Endodermal cell (in vitro differentiated cells): ENCODE measurements around the gene GALNT1. TPM values are rescaled to one million over a fixed set of nuclear protein-coding genes. Genes with fewer than 3 reads are reported as not detected.

Experiments
- DNase-seq: peaks from one replicate; pipeline ENCODE4 v3.0.0-alpha.2; 2017
- H3K27ac ChIP-seq: 2 replicates; pipeline ENCODE4 v1.5.1; 2013; ENCODE audit warnings: mild to moderate bottlenecking, low read depth, low read length, moderate library complexity
- H3K27me3 ChIP-seq: 2 replicates; pipeline ENCODE4 v1.6.1; 2013; ENCODE audit warnings: mild to moderate bottlenecking, low read length, moderate library complexity; ENCODE audit not compliant: insufficient read depth, control insufficient read depth, poor library complexity, severe bottlenecking
- H3K36me3 ChIP-seq: 2 replicates; pipeline ENCODE4 v1.7.0; 2013; ENCODE audit warnings: mild to moderate bottlenecking, low read length, moderate library complexity; ENCODE audit not compliant: control insufficient read depth, insufficient read depth
- H3K4me1 ChIP-seq: one replicate; pipeline ENCODE4 v1.7.0; 2013; ENCODE audit warnings: low read length; ENCODE audit not compliant: control insufficient read depth, insufficient read depth
- H3K4me3 ChIP-seq: 2 replicates; pipeline ENCODE4 v1.5.1; 2013; ENCODE audit warnings: mild to moderate bottlenecking, low read length, moderate library complexity
- H3K9ac ChIP-seq: 2 replicates; pipeline ENCODE4 v1.6.1; 2013; ENCODE audit warnings: mild to moderate bottlenecking, low read length, moderate library complexity; ENCODE audit not compliant: poor library complexity, severe bottlenecking; ENCODE audit errors: extremely low read depth
- H3K9me3 ChIP-seq: 2 replicates; pipeline ENCODE4 v1.6.1; 2013; ENCODE audit warnings: mild to moderate bottlenecking, low read length, moderate library complexity; ENCODE audit not compliant: control insufficient read depth
- H3K27ac Mint-ChIP-seq: 2 replicates; pipeline ENCODE4 v1.8.0; 2020; ENCODE audit warnings: mixed read lengths
- H3K27me3 Mint-ChIP-seq: 2 replicates; pipeline ENCODE4 v1.8.0; 2021; ENCODE audit warnings: mild to moderate bottlenecking, mixed read lengths; ENCODE audit not compliant: insufficient read depth
- H3K36me3 Mint-ChIP-seq: 2 replicates; pipeline ENCODE4 v1.8.0; 2020; ENCODE audit warnings: low read depth, mixed read lengths
- H3K4me1 Mint-ChIP-seq: 2 replicates; pipeline ENCODE4 v1.8.0; 2020; ENCODE audit warnings: mixed read lengths
- H3K4me3 Mint-ChIP-seq: 2 replicates; pipeline ENCODE4 v1.8.0; 2020; ENCODE audit warnings: mild to moderate bottlenecking, moderate library complexity, mixed read lengths
- H3K9me3 Mint-ChIP-seq: 2 replicates; pipeline ENCODE4 v1.8.0; 2020; ENCODE audit warnings: mild to moderate bottlenecking, mixed read lengths
- CTCF ChIP-seq: fragments of 200-600 bp; sonication (generic); conservative IDR thresholded peaks from 2 replicates; pipeline ENCODE4 v1.5.0; 2021; ENCODE audit warnings: antibody characterized with exemption, mild to moderate bottlenecking
- WGBS, 2 experiments: methylation state at CpG; one replicate each; pipeline versions ENCODE4 v1.1.5 to v1.1.7; 2013; ENCODE audit warnings: missing lambda C conversion rate in 2 of 2, mixed read lengths in 1 of 2; ENCODE audit not compliant: insufficient coverage in 1 of 2, insufficient read length in 1 of 2; 5-methylcytosine and 5-hydroxymethylcytosine counted together
- total RNA-seq, 2 donors: library from RNA; stranded (reverse); fragmentation: NEBNext Ultra II Directional in 1 of 2; extraction: Animal tissue kit (Norgen Biotek cat#: 25700) in 1 of 2; gene quantifications; 2 replicates in 1 of 2; 3 replicates in 1 of 2; pipeline ENCODE4 v1.2.1, GENCODE V29; 2021

The GALNT1 gene
- total RNA-seq, 2 donors from 2014 or later: 82.5 to 102 TPM

GRCh38 chr18:35658112-35658511 is 76.6 kb downstream of the GALNT1 start:
- Histone ChIP-seq H3K9ac (no peak overlapping the region), H3K36me3 (no peaks in the 10 kb centered on the region), H3K9me3 (no peaks in the 10 kb centered on the region), H3K27ac (no peak overlapping the region), H3K27me3 (no peaks in the 10 kb centered on the region), H3K4me1 (no peaks in the 10 kb centered on the region), H3K4me3 (no peak overlapping the region)
- Mint-ChIP-seq H3K27me3 (no peaks in the 10 kb centered on the region), H3K4me1 (peaks cover 15% of the 10 kb centered on the region), H3K9me3 (no peaks in the 10 kb centered on the region), H3K36me3 (peaks cover 3% of the 10 kb centered on the region), H3K27ac (no peak overlapping the region), H3K4me3 (no peak overlapping the region)
- DNase-seq: no peak
- TF ChIP-seq CTCF: no peak
- 94 to 95% methylated on average over 2 to 4 of the region's 4 CpGs for WGBS, 2 experiments

GRCh38 chr18:35661483-35662146 is 80.1 kb downstream of the GALNT1 start:
- Histone ChIP-seq H3K9ac (no peak overlapping the region), H3K36me3 (peaks cover 34% of the 10 kb centered on the region), H3K9me3 (peaks cover 3% of the 10 kb centered on the region), H3K27ac (no peak overlapping the region), H3K4me1 (no peaks in the 10 kb centered on the region), H3K4me3 (no peak overlapping the region), H3K27me3 (no peaks in the 10 kb centered on the region)
- H3K4me1 Mint-ChIP-seq: peaks cover 9% of the 10 kb centered on the region
- H3K36me3 Mint-ChIP-seq: peaks cover 32% of the 10 kb centered on the region
- no peak overlapping the region for H3K4me3 Mint-ChIP-seq
- peak; percentile 55 for TF ChIP-seq CTCF
- no peak for DNase-seq
- 82 to 83% methylated on average over 1 to 4 of the region's 5 CpGs for WGBS, 2 experiments
- no peak overlapping the region for H3K27ac Mint-ChIP-seq
- no peaks in the 10 kb centered on the region for H3K27me3 Mint-ChIP-seq
- H3K9me3 Mint-ChIP-seq: no peaks in the 10 kb centered on the region

- 81% methylated on average over 3 of the region's 3 CpGs; no CpG with 5 or more reads in 1 of the 2 experiments for WGBS, 2 experiments
- H3K4me3 ChIP-seq: no peak overlapping the region
- H3K4me1 ChIP-seq: no peaks in the 10 kb centered on the region
- H3K27me3 Mint-ChIP-seq: no peaks in the 10 kb centered on the region
- no peak overlapping the region for H3K27ac ChIP-seq
- H3K27me3 ChIP-seq: no peaks in the 10 kb centered on the region
- no peak overlapping the region for H3K9ac ChIP-seq
- peaks cover under 1% of the 10 kb centered on the region for H3K9me3 Mint-ChIP-seq
- peaks cover 12% of the 10 kb centered on the region for H3K9me3 ChIP-seq
- TF ChIP-seq CTCF: no peak
- no peak for DNase-seq
- H3K36me3 ChIP-seq: peaks cover 41% of the 10 kb centered on the region
- no peak overlapping the region for H3K4me3 Mint-ChIP-seq
- peaks cover 41% of the 10 kb centered on the region for H3K36me3 Mint-ChIP-seq
- no peak overlapping the region for H3K27ac Mint-ChIP-seq
- peaks cover 9% of the 10 kb centered on the region for H3K4me1 Mint-ChIP-seq
These were observed 80.9 kb downstream of the GALNT1 start for GRCh38 chr18:35662293-35663062.
